Sigmoid colon (tissue), 3 donors: ENCODE measurements around the gene ELF1.

Experiments used
- CTCF ChIP-seq, 4 experiments: fragments of 450-650 bp in 3 of 4; fragments of 200-600 bp in 1 of 4; IDR thresholded peaks; one replicate each; pipeline ENCODE4 v1.5.1; 2016 to 2019; ENCODE audit warnings: antibody characterized with exemption in 4 of 4, mild to moderate bottlenecking in 3 of 4, moderate library complexity in 2 of 4
- POLR2A ChIP-seq, 2 donors: fragments of 450-650 bp; IDR thresholded peaks; one replicate each; pipeline ENCODE4 v1.6.1; 2016; ENCODE audit warnings: antibody characterized with exemption in 2 of 2, mild to moderate bottlenecking in 2 of 2, moderate library complexity in 2 of 2

GRCh38 chr13:40992678-40993518 is 26.2 kb downstream of the ELF1 start:
- TF ChIP-seq POLR2A (IDR thresholded peaks at IDR 0.05) (no peak), CTCF (IDR thresholded peaks at IDR 0.05) (no peak)
